Measurements from ENCODE around the gene ERC2. TPM values are rescaled to one million over a fixed set of nuclear protein-coding genes. Genes with fewer than 3 reads are reported as not detected.

The ERC2 gene
- total and polyA plus RNA-seq, 2 of the 8 experiments (the other 6 are each of a cell fraction or from before 2014, with no cell fraction given): 16.4 to 22.8 TPM

DNA sequence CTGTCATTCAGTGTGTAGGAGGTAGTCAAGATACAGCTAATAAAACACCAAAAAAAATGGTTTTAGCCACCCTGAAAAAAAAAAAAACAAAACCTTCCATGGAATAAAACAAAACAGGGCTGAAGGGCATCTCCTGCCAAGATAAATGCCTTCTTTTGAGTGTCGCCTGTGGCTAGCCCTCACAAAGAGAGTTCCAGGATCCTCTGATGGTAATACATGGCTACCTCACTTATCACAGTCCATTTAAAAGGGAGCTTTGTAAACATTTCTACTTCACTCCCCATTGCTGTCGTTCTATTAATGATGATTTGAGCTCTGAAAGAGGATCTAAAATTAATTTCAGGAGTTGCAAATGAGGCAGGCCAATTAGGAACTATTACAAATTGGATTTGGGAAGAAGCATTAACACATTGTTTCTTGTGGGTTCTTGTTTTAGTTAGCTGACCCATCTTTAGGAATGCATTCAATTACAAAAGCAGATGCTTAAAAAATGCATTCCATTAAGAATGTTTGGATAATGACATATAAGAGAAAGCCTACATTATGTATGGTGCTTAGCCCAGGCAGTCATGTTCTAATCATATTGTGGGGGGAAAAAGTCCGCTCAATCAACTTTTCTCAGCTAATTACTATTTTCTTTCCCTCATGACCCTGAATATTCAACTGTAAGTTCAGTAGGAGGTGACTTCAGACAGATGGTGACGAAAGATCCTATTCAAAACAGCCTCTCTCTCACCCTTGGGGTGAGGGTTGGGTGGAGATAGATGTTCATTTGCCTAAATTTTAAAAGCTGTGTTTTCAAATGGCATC, 726.0 kb downstream of the ERC2 start (continued):
- TF ChIP-seq TEAD4 (IDR thresholded peaks at IDR 0.05; ENCODE audit: low read depth, low read length): no peak
- TF ChIP-seq MAX (IDR thresholded peaks at IDR 0.05): no peak
- no peak for TF ChIP-seq JUN (IDR thresholded peaks at IDR 0.05; ENCODE audit: low read depth, low read length)
- no peak for TF ChIP-seq RFX5 (IDR thresholded peaks at IDR 0.05; ENCODE audit: borderline replicate concordance, low read depth, low read length)
- no peak for TF ChIP-seq GTF2F1 (IDR thresholded peaks at IDR 0.05; ENCODE audit: borderline replicate concordance, low read depth, low read length)
- TF ChIP-seq SP2 (IDR thresholded peaks at IDR 0.05; ENCODE audit: low read length): no peak
- TF ChIP-seq FOSL1 (IDR thresholded peaks at IDR 0.05; ENCODE audit: insufficient read depth, low read depth, low read length): no peak
- TF ChIP-seq RXRA (IDR thresholded peaks at IDR 0.05; ENCODE audit: insufficient read depth, low read depth, low read length): no peak
- TF ChIP-seq SRF (IDR thresholded peaks at IDR 0.05; ENCODE audit: low read depth, low read length): no peak

Data from H1 (cell line).